ENCODE measurements around the gene ANOS1. TPM values are rescaled to one million over a fixed set of nuclear protein-coding genes. Genes with fewer than 3 reads are reported as not detected.

The ANOS1 gene
- total RNA-seq, 1 experiment from 2014 or later = not detected

DNA sequence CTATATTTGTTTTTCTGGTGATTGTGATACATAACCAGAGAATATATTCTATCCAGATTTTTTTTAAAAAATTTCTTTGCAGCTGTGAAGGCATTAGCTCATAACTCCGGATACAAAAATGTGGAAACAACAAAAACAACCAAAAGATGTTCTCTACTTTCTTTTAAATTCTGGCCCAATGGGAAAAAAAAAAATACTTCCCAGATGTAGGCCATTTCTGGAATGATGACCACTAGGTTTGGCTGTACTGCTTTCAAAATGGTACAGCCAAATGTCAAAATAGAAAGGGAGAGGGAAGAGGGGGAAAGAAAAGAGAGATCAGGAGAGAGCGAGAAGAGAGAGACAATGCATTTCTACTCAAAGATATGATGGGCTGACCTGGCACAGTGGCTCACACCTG, 14.6 kb downstream of the ANOS1 start:
- DNase-seq (ENCODE audit: low spot score) = no peak

- no peak for DNase-seq (ENCODE audit: low spot score)
These were observed 17.8 kb downstream of the ANOS1 start for GRCh38 chrX:8714164-8714563.

- DNase-seq (ENCODE audit: low spot score) = no peak
These were observed 20.5 kb downstream of the ANOS1 start for GRCh38 chrX:8711401-8711800.

GRCh38 chrX:8704184-8704583, 27.8 kb downstream of the ANOS1 start:
- DNase-seq (ENCODE audit: low spot score) = no peak

- DNase-seq (ENCODE audit: low spot score) = no peak
These were observed 39.1 kb downstream of the ANOS1 start for GRCh38 chrX:8692871-8693270.

- no peak for DNase-seq (ENCODE audit: low spot score)
These were observed 42.5 kb downstream of the ANOS1 start for GRCh38 chrX:8689473-8689872.

DNA sequence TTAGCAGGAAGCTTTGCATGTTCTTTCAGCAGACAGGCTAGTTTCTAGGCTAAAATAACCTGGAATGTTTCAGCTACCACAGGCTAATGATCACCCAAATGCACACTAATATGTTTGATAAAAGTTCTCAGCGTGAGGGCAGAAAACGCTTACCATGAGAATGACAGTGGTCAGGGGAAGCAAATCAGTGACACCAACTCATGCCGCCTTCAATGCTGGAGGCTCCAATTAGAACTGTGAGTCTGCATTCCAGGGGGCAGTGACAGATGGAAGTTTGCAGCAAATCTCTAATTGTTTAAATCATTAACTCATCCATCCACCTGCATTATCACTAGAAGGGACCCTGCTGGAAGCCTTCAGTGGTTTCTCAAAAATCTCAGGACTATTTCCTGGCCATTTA, 43.2 kb downstream of the ANOS1 start:
- DNase-seq (ENCODE audit: low spot score) = no peak

GRCh38 chrX:8684201-8684965, 47.6 kb downstream of the ANOS1 start:
- DNase-seq (ENCODE audit: low spot score) = no peak

DNA sequence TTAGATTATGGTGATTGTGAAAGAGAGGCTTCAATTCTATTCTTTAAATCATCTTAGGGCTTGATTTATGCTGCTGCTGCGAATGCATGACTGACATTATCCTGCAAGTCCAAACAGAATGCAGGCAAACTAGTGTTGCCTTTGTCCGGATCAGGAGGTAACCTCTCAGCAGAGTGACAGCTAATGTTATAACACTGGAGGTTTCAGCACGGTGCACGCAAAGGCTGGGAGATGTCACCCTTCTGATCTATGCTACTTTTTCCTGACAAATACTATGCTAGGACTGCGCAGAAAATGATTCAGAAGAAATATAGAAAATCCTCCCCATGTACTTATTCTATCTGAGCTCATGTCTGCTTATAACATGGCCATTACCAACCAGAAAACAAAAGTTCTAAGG, 48.2 kb downstream of the ANOS1 start:
- DNase-seq (ENCODE audit: low spot score) = no peak

DNA sequence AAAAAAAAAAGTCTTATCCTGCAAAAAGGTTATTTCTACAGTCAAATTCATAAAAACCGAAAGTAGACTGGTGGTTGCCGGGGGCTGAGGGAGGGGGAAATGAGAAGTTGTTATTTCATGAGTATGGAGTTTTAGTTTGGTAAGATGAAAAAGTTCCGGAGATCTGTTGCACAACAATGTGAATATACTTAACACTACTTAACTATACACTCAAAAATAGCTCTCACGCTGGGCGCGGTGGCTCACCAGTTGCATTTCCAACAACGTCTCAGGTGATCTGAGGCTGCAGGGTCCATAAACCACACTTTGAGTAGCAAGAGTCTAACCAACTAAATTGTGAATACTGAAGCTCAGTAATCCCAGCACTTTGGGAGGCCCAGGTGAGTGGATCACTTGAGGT, 52.4 kb downstream of the ANOS1 start:
- DNase-seq (ENCODE audit: low spot score) = no peak

GRCh38 chrX:8675006-8675630, 56.8 kb downstream of the ANOS1 start:
- no peak for DNase-seq (ENCODE audit: low spot score)

DNA sequence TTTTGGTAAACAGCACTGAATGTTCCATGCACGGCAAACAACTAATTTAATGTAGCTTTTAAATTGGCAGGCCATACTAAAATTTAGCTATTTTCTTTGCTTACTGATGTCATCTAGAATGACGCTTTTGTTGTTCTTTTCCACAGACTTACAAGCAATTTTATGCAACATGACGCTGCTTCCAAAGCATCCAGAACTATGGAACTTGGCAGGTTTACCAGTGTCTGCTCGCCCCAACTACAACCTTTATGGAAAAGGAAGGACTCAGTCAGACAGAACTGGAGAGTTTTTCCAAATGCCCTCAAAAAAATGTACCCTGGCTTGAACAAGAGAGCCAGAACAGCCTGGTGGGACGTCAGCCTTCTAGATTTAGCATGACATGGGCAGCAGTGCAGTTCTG, 58.7 kb downstream of the ANOS1 start:
- no peak for DNase-seq (ENCODE audit: low spot score)

GRCh38 chrX:8672176-8672575, 59.8 kb downstream of the ANOS1 start:
- no peak for DNase-seq (ENCODE audit: low spot score)

DNA sequence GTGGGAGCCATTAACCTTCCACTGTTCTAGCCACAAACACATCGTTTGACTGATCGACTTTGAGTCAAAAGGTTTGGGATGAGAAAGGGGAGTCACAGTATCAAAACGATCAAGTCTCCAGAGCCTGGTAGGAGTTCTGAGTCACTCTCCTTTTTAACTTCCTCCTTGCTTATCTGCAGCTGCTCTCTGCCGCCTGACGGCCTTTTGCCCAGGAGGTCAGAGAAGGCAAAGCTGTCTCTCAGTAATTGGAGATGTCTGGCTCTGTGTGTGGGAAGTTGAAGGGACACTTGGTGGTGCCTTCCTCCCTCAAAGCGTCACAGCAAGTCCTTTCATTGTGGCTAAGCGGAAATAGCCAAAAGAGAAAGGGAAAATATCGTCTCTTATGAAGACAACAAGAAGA, 63.1 kb downstream of the ANOS1 start:
- no peak for DNase-seq (ENCODE audit: low spot score)

DNA sequence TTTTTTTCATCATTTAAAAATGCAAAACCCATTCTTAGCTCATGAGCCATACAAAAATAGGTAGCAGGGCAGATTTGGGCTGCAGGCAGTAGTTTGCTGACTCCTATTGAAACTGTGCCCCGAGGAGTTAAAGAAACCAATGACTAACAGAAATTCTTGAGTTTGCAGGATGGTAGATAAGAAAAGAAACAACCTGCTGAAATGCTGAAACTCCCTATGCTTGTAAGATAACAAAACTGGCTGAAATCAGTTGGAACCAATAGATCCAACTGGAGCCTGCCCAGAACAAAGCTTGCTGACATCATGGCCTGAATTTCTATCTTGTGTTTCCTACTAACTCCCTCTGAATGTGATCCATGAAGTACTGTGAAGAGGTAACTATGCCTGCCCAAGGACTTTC, 68.6 kb downstream of the ANOS1 start:
- no peak for DNase-seq (ENCODE audit: low spot score)

DNA sequence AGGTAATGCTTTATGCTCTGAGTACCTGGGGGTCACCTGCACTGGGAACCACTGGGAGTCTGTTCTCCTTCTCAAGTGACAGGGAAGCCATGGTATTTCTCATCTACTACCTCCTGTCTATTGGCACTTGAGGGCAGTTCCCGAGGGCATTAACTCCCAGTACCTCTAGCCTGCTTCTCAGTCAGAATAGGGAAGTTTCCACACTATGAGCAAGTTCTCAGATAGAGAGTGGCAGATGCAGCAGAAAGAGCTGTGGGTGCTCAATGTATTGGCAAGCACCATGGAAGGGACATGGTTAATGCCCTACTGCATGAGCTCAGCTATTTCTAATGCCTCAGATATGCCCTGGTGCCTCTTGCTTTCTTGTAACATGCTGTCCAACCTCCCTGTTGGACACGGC, 74.1 kb downstream of the ANOS1 start:
- no peak for DNase-seq (ENCODE audit: low spot score)

- DNase-seq (ENCODE audit: low spot score) = no peak
These were observed 78.0 kb downstream of the ANOS1 start for GRCh38 chrX:8653956-8654355.

- no peak for DNase-seq (ENCODE audit: low spot score)
These were observed 82.0 kb downstream of the ANOS1 start for GRCh38 chrX:8649969-8650368.

- no peak for DNase-seq (ENCODE audit: low spot score)
These were observed 84.8 kb downstream of the ANOS1 start for GRCh38 chrX:8647176-8647575.

GRCh38 chrX:8639949-8640475, 91.9 kb downstream of the ANOS1 start:
- DNase-seq (ENCODE audit: low spot score) = no peak

DNA sequence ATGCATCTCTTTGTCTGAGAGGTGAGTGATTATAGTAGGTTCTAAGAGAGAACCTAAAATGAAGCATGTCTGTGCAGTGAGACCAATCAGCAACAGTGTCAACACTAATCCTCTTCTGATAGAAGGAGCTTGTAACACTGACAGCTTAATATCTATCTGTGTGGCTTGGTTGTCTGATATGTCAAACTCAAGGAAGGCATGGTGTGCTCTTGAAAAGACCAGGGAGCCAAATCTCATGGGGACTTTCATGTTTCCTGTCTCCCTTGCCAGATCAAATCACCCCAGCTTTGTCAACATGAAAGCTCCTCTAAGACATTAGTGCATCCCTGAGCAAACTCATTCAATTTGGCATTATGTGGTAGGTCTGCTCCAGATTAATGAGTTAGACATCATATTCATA, 95.4 kb downstream of the ANOS1 start:
- no peak for DNase-seq (ENCODE audit: low spot score)

- no peak for DNase-seq (ENCODE audit: low spot score)
These were observed 96.1 kb downstream of the ANOS1 start for GRCh38 chrX:8635812-8636211.

DNA sequence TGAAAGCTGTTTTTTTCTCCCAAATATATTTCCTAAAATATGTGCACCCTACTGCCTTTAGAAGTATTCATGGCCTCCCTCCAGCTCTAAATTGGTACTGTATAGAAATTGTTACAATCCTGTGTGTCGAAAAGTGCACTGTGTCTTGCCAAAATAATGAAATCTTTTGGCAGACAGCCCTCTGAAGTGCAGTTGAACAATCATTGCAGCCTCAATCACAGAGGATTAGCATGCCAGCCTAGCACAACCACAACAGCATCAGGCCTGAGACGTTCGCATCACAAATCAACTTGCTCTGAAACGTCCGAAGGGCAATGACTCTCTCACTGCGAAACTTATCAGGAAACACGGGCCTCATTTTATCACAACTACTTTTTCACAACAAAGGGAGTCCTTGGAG, 99.0 kb downstream of the ANOS1 start:
- no peak for DNase-seq (ENCODE audit: low spot score)

Data from HT-29 (cell line).